Osteocyte (in vitro differentiated cells): Measurements from ENCODE around the gene IFNB1. TPM values are rescaled to one million over a fixed set of nuclear protein-coding genes. Genes with fewer than 3 reads are reported as not detected.

Experiments used
- DNase-seq: peaks from one replicate; pipeline ENCODE4 v3.0.0; 2021; ENCODE audit warnings: mixed read lengths; ENCODE audit not compliant: unreplicated experiment; ENCODE audit errors: extremely low spot score
- H3K27ac Mint-ChIP-seq: one replicate; pipeline ENCODE4 v1.8.0; 2021; ENCODE audit warnings: mild to moderate bottlenecking, mixed read lengths; ENCODE audit not compliant: unreplicated experiment
- H3K27me3 Mint-ChIP-seq: one replicate; pipeline ENCODE4 v1.8.0; 2021; ENCODE audit warnings: mixed read lengths; ENCODE audit not compliant: unreplicated experiment
- H3K36me3 Mint-ChIP-seq: one replicate; pipeline ENCODE4 v1.8.0; 2021; ENCODE audit warnings: mixed read lengths; ENCODE audit not compliant: unreplicated experiment
- H3K4me1 Mint-ChIP-seq: one replicate; pipeline ENCODE4 v1.8.0; 2021; ENCODE audit warnings: mixed read lengths; ENCODE audit not compliant: unreplicated experiment
- H3K4me3 Mint-ChIP-seq: one replicate; pipeline ENCODE4 v1.8.0; 2021; ENCODE audit warnings: mild to moderate bottlenecking, moderate library complexity, mixed read lengths; ENCODE audit not compliant: unreplicated experiment
- H3K9me3 Mint-ChIP-seq: one replicate; pipeline ENCODE4 v1.8.0; 2021; ENCODE audit warnings: mixed read lengths; ENCODE audit not compliant: unreplicated experiment
- total RNA-seq: library from RNA; stranded (reverse); gene quantifications from 2 replicates; pipeline ENCODE4 v1.2.1, GENCODE V29; 2021
- TF ChIP-seq, protein P1 (sequence below): fragments of 200-600 bp; sonication (generic); IDR thresholded peaks from 2 replicates; pipeline ENCODE4 v1.5.0; 2021; ENCODE audit warnings: antibody characterized with exemption, mild to moderate bottlenecking, moderate library complexity

IFNB1 gene
- total RNA-seq, 1 donor from 2014 or later: not detected

DNA sequence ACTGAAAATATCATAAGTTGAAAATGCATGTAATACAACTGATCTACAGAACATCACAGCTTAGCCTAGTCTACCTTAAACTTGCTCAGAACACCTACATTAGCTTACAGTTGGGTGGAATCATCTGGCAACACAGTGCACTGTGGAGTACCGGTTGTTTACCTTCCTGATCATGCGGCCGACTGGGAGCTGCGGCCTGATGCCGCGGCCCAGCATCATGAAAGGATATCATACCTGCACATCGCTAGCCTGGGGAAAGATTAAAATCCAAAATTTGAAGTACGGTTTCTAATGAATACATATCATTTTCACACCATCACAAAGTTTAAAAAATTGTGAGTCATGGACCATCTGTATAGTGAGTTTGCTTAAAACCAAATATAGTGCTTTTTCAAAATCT, 48.1 kb downstream of the IFNB1 start:
- Mint-ChIP-seq H3K36me3 (peaks cover 2% of the 10 kb centered on the region), H3K27ac (no peak overlapping the region), H3K4me3 (no peak overlapping the region), H3K27me3 (no peaks in the 10 kb centered on the region), H3K9me3 (no peaks in the 10 kb centered on the region), H3K4me1 (peaks cover 22% of the 10 kb centered on the region)
- TF ChIP-seq, protein P1, sequence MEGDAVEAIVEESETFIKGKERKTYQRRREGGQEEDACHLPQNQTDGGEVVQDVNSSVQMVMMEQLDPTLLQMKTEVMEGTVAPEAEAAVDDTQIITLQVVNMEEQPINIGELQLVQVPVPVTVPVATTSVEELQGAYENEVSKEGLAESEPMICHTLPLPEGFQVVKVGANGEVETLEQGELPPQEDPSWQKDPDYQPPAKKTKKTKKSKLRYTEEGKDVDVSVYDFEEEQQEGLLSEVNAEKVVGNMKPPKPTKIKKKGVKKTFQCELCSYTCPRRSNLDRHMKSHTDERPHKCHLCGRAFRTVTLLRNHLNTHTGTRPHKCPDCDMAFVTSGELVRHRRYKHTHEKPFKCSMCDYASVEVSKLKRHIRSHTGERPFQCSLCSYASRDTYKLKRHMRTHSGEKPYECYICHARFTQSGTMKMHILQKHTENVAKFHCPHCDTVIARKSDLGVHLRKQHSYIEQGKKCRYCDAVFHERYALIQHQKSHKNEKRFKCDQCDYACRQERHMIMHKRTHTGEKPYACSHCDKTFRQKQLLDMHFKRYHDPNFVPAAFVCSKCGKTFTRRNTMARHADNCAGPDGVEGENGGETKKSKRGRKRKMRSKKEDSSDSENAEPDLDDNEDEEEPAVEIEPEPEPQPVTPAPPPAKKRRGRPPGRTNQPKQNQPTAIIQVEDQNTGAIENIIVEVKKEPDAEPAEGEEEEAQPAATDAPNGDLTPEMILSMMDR: no peak
- DNase-seq: no peak

- Mint-ChIP-seq H3K4me3 (no peak overlapping the region), H3K36me3 (no peaks in the 10 kb centered on the region), H3K4me1 (peaks cover 22% of the 10 kb centered on the region), H3K9me3 (no peaks in the 10 kb centered on the region), H3K27me3 (no peaks in the 10 kb centered on the region), H3K27ac (peak overlapping the region; percentile 20)
- TF ChIP-seq, protein P1: no peak
- no peak for DNase-seq
Measured at GRCh38 chr9:21028466-21028865, 49.3 kb downstream of the IFNB1 start.

GRCh38 chr9:21027295-21027694, 50.4 kb downstream of the IFNB1 start:
- Mint-ChIP-seq H3K27me3 (no peaks in the 10 kb centered on the region), H3K36me3 (no peaks in the 10 kb centered on the region), H3K27ac (peak overlapping the region; percentile 57), H3K4me1 (peaks cover 20% of the 10 kb centered on the region), H3K4me3 (no peak overlapping the region), H3K9me3 (no peaks in the 10 kb centered on the region)
- TF ChIP-seq, protein P1: no peak
- DNase-seq: no peak

Other genes starting within 250 kb of the IFNB1 start
- gene HACD4, start 46.3 kb downstream of the IFNB1 start, total RNA-seq: 2.4 TPM in 2 replicates
- gene IFNW1, start 63.9 kb upstream of the IFNB1 start, total RNA-seq: not detected in 2 replicates
- not detected in 2 replicates for gene IFNA21, start 88.7 kb upstream of the IFNB1 start, total RNA-seq
- gene IFNA4, start 109.6 kb upstream of the IFNB1 start, total RNA-seq: not detected in 2 replicates
- not detected in 2 replicates for gene IFNA7, start 124.3 kb upstream of the IFNB1 start, total RNA-seq
- not detected in 2 replicates for gene IFNA10, start 129.2 kb upstream of the IFNB1 start, total RNA-seq
- gene IFNA16, start 139.4 kb upstream of the IFNB1 start, total RNA-seq: not detected in 2 replicates
- gene IFNA17, start 150.3 kb upstream of the IFNB1 start, total RNA-seq: not detected in 2 replicates
- gene IFNA14, start 162.1 kb upstream of the IFNB1 start, total RNA-seq: not detected in 2 replicates
- gene IFNA5, start 227.4 kb upstream of the IFNB1 start, total RNA-seq: not detected in 2 replicates